Erythroblast (primary cell): ENCODE data around the gene TFIP11.

Experiments
- GATA1 ChIP-seq: IDR thresholded peaks from 2 replicates; pipeline ENCODE4 v1.6.1; 2011; ENCODE audit warnings: low read depth, mild to moderate bottlenecking, control low read depth, low read length, moderate library complexity
- POLR2A ChIP-seq: IDR thresholded peaks from 2 replicates; pipeline ENCODE4 v1.6.1; 2011; ENCODE audit warnings: mild to moderate bottlenecking, low read length

DNA sequence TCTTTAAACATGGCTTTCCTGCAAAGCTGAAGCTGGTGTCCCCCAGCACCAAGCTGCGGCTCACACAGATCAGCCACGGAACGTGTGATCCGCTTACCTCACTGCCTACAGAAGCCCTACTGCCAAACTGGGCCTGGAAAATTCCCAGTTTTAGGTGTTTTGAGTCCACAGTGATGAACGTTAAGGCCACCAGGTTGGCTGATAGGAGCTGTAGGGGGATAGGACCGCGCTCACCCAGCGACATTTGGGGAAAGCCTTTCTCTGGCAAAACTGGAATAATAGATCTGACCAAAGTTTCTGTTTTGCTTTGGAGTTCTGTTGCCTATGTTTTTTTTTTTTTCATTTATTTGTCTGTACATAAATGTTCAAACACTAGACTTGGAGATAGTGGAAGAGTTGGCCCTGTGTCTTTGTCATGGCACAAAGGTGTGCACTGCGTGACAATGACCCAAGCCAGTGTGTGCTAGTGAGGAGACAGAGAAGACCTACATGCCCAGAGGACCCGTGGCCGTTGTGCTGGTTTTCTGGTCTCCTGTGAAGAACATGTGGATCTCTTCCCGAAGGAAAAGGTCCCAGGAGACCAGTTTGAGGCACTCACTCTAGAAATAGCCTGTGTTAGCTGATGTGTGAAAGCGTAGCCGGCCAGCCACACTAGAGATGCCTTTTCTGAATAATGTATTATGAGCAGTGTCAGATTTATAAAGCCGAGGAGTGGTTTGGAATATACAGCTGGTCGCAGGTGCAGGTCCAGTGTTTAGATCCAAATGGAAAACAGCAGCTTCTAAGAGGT is 68.2 kb downstream of the TFIP11 start:
- TF ChIP-seq POLR2A (no peak), GATA1 (no peak)
